GM12878 (cell line): ENCODE measurements around the gene PALLD. TPM values are rescaled to one million over a fixed set of nuclear protein-coding genes. Genes with fewer than 3 reads are reported as not detected.
A peak's percentile ranks its signal among the peaks of the same experiment; 100 is the strongest.

Source experiments
- ATAC-seq: fragments of 200-7000 bp; cut with Tn5 transposase; 3 replicates; pipeline ENCODE4 v1.9.1; 2020; ENCODE audit warnings: mild to moderate bottlenecking, moderate library complexity
- BruUV-seq: library from RNA; stranded (reverse); fragments of 400-500 nt; replicated peaks from 2 replicates; lab custom pipeline; 2021; lab: Mats Ljungman, UMichigan
- CTCF ChIA-PET: fragments of 300-600 bp; sonication (Branson Sonifier 250); formaldehyde crosslinking; extraction: SDS; loops from one replicate; lab custom pipeline; 2021; ENCODE audit warnings: inconsistent platforms; lab: Yijun Ruan, JAX
- POLR2A ChIA-PET: fragments of 350-600 bp; formaldehyde crosslinking; extraction: SDS; loops from one replicate; lab custom pipeline; 2021; ENCODE audit warnings: inconsistent platforms; lab: Charles Lee
- RAD21 ChIA-PET: fragments of 300-600 bp; sonication (Branson Sonifier 250); formaldehyde crosslinking; loops from one replicate; lab custom pipeline; 2023; ENCODE audit warnings: antibody characterized with exemption; ENCODE audit not compliant: unreplicated experiment; lab: Charles Lee
- SMC1A ChIA-PET: fragments of 300-600 bp; sonication (Branson Sonifier 250); formaldehyde crosslinking; loops from one replicate; lab custom pipeline; 2023; ENCODE audit not compliant: unreplicated experiment, uncharacterized antibody; lab: Charles Lee
- DNase-seq: peaks from one replicate; pipeline ENCODE4 v3.0.0-alpha.2; 2011; ENCODE audit warnings: low read depth, low spot score
- FAIRE-seq: peaks from 3 replicates; lab custom pipeline; 2011; peaks lifted over from hg19 to GRCh38; lab: Jason Lieb, UNC
- H2AFZ ChIP-seq: 2 replicates; pipeline ENCODE4 v1.6.0; 2011; ENCODE audit warnings: low read depth, low read length, control low read depth; ENCODE audit not compliant: control insufficient read depth
- H3K27ac ChIP-seq: 2 replicates; pipeline ENCODE4 v1.5.1; 2011; ENCODE audit warnings: control low read depth; ENCODE audit not compliant: control insufficient read depth, insufficient read depth
- H3K27me3 ChIP-seq, 2 experiments: replicated peaks in 1 of 2; 2 replicates each; pipeline versions ENCODE4 v1.6.0 to v1.6.1; 2011; ENCODE audit warnings: low read length in 1 of 2; ENCODE audit not compliant: control insufficient read depth in 2 of 2, insufficient read depth in 2 of 2
- H3K36me3 ChIP-seq, 2 experiments: 2 replicates each; pipeline ENCODE4 v1.5.1; 2011; ENCODE audit warnings: low read length in 1 of 2; ENCODE audit not compliant: control insufficient read depth in 2 of 2, insufficient read depth in 2 of 2
- H3K4me1 ChIP-seq: 2 replicates; pipeline ENCODE4 v1.6.1; 2011; ENCODE audit warnings: mild to moderate bottlenecking, low read length, moderate library complexity, mixed read lengths; ENCODE audit not compliant: control insufficient read depth, insufficient read depth
- H3K4me2 ChIP-seq: 2 replicates; pipeline ENCODE4 v1.6.0; 2011; ENCODE audit warnings: control low read depth; ENCODE audit not compliant: control insufficient read depth, insufficient read depth
- H3K4me3 ChIP-seq: fragments of 200-600 bp; sonication (generic); 2 replicates; pipeline ENCODE4 v1.5.1; 2016
- H3K79me2 ChIP-seq: 2 replicates; pipeline ENCODE4 v1.6.0; 2011; ENCODE audit warnings: low read length; ENCODE audit not compliant: control insufficient read depth, insufficient read depth
- H3K9ac ChIP-seq: 2 replicates; pipeline ENCODE4 v1.8.0; 2011; ENCODE audit warnings: low read length, control low read depth, mixed read lengths; ENCODE audit not compliant: control insufficient read depth, insufficient read depth
- H3K9me3 ChIP-seq: replicated peaks from 3 replicates; pipeline ENCODE4 v1.5.1; 2011; ENCODE audit warnings: mild to moderate bottlenecking, low read length; ENCODE audit not compliant: control insufficient read depth, insufficient read depth
- H4K20me1 ChIP-seq: 2 replicates; pipeline ENCODE4 v1.6.0; 2011; ENCODE audit not compliant: control insufficient read depth, insufficient read depth
- BCL11A ChIP-seq: IDR thresholded peaks from 2 replicates; pipeline ENCODE4 v1.6.1; 2011; ENCODE audit warnings: low read depth, low read length
- CBX3 ChIP-seq: fragments of 200-600 bp; sonication (generic); IDR thresholded peaks from 2 replicates; pipeline ENCODE4 v1.6.1; 2016; ENCODE audit warnings: low read depth, borderline replicate concordance
- CREB1 ChIP-seq: IDR thresholded peaks from 2 replicates; pipeline ENCODE4 v1.6.1; 2012; ENCODE audit warnings: low read depth, mild to moderate bottlenecking, inconsistent platforms
- EGR1 ChIP-seq, 2 experiments: IDR thresholded peaks; 1 replicate in 1 of 2; 2 replicates in 1 of 2; pipeline ENCODE4 v1.6.1; 2011 to 2012; ENCODE audit warnings: low read depth in 2 of 2, low read length in 2 of 2, borderline replicate concordance in 1 of 2, mild to moderate bottlenecking in 1 of 2, moderate library complexity in 1 of 2
- FOXM1 ChIP-seq: IDR thresholded peaks from 2 replicates; pipeline ENCODE4 v1.6.1; 2012; ENCODE audit warnings: low read depth, mild to moderate bottlenecking, inconsistent platforms, low read length, moderate library complexity
- HDAC6 ChIP-seq: fragments of 200-600 bp; sonication (generic); IDR thresholded peaks from one replicate; pipeline ENCODE4 v1.8.0; 2017; ENCODE audit warnings: antibody characterized with exemption; ENCODE audit not compliant: unreplicated experiment
- JUND ChIP-seq: IDR thresholded peaks from 2 replicates; pipeline ENCODE4 v1.6.1; 2012; ENCODE audit warnings: low read depth, mild to moderate bottlenecking, low read length, improper control_type of control experiment, moderate library complexity
- NR2F1 ChIP-seq: fragments of 450-650 bp; conservative IDR thresholded peaks from 2 replicates; pipeline ENCODE4 v1.6.1; 2017; ENCODE audit warnings: mild to moderate bottlenecking
- SIN3A ChIP-seq: IDR thresholded peaks from 2 replicates; pipeline ENCODE4 v1.6.1; 2012; ENCODE audit warnings: low read depth, low read length, improper control_type of control experiment
- SREBF2 ChIP-seq: IDR thresholded peaks from 2 replicates; pipeline ENCODE4 v1.6.1; 2012; ENCODE audit warnings: mild to moderate bottlenecking, low read length
- STAT1 ChIP-seq: fragments of 450-650 bp; conservative IDR thresholded peaks from 2 replicates; pipeline ENCODE4 v1.6.1; 2014; ENCODE audit warnings: antibody characterized with exemption, mild to moderate bottlenecking
- STAT3 ChIP-seq: IDR thresholded peaks from 2 replicates; pipeline ENCODE4 v1.6.1; 2011; ENCODE audit warnings: low read depth, low read length, improper control_type of control experiment
- ZNF217 ChIP-seq: fragments of 450-650 bp; IDR thresholded peaks from 2 replicates; pipeline ENCODE4 v1.6.1; 2017; ENCODE audit warnings: antibody characterized with exemption, mild to moderate bottlenecking
- ZNF24 ChIP-seq: fragments of 450-650 bp; IDR thresholded peaks from 2 replicates; pipeline ENCODE4 v1.6.1; 2017; ENCODE audit warnings: antibody characterized with exemption, mild to moderate bottlenecking
- WGBS: methylation state at CpG from one replicate; pipeline ENCODE4 v1.1.6; 2016; ENCODE audit warnings: low lambda C conversion rate; ENCODE audit not compliant: insufficient replicate concordance, insufficient coverage; ENCODE audit errors: missing lambda C conversion rate; 5-methylcytosine and 5-hydroxymethylcytosine counted together
- in situ Hi-C: fragments of 300-500 bp; cut with MboI; formaldehyde crosslinking; loops from 9 replicates; pipeline ENCODE4 v1.14.3; 2018; ENCODE audit warnings: mixed read lengths
- intact Hi-C: fragments of 100-400 bp; cut with micrococcal nuclease; formaldehyde crosslinking; loops from one replicate; pipeline ENCODE4 v1.14.2; 2022; ENCODE audit not compliant: unreplicated experiment
- polyA plus RNA-seq, 11 experiments: library from polyadenylated mRNA; depleted of rRNA in 4 of 11; unstranded in 6 of 11; stranded (reverse) in 5 of 11; fragments of >200 nt; fragmentation: Nextera tagmentation in 4 of 11; fragmentation: Illumina TruSeq in 1 of 11; extraction: Ambion mirVana in 4 of 11; extraction: Trizol in 1 of 11; gene quantifications; 1 replicate in 1 of 11; 2 replicates in 10 of 11; pipeline versions ENCODE4 v1.2.1 to v1.2.3, GENCODE V29; 2011 to 2016; ENCODE audit warnings: inconsistent platforms in 2 of 11, missing spikeins in 2 of 11, low read depth in 1 of 11
- total RNA-seq, 4 experiments: library from RNA; depleted of rRNA in 3 of 4; stranded (reverse); fragments of >200 nt in 3 of 4; fragmentation: Illumina TruSeq in 1 of 4; extraction: Trizol in 1 of 4; gene quantifications; 2 replicates each; pipeline versions ENCODE4 v1.2.1 to v1.2.3, GENCODE V29; 2013 to 2021
- TF ChIP-seq, protein P1 (sequence below): fragments of 450-650 bp; IDR thresholded peaks from 2 replicates; pipeline ENCODE4 v1.6.1; 2017; ENCODE audit warnings: mild to moderate bottlenecking, low read depth, inconsistent platforms; ENCODE audit not compliant: poor library complexity, severe bottlenecking

PALLD gene
- total and polyA plus RNA-seq, 10 of the 15 experiments (the other 5 are each of a cell fraction or from before 2014, with no cell fraction given): 1.0 to 7.7 (median 1.7) TPM

DNA sequence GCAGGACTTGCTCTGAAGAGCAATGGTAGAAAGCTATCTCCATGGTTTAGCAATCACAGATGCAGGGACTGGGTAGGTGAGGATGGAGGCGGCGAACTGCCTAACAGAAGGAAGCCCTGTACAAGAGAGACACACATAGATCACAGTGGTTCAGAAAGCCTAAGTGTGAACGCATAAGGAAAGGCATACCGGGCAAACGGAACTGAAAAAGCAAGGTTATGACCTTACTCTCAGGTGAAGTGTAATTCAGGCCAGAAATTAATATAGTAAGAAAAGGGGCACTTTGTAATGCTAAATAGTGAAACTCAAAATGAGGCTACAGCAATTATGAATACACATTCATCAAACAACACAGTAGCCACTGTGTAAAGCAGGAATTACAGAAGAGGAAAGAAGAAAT is 126.6 kb downstream of the PALLD start:
- H3K4me3 ChIP-seq: no peak overlapping the region
- SMC1A ChIA-PET: interaction anchor here (0.7 kb wide), 1 partner anchor 19 kb away, joined by 3 read pairs; no protein-coding TSS in a partner anchor
- H2AFZ ChIP-seq: no peak overlapping the region
- no peak for FAIRE-seq
- no peaks in the 10 kb centered on the region for H3K9me3 ChIP-seq
- no TSS peak for BruUV-seq
- RAD21 ChIA-PET: no interaction called here
- no peak for TF ChIP-seq SIN3A
- TF ChIP-seq NR2F1: peak; percentile 64
- CTCF ChIA-PET: interaction anchor here (0.8 kb wide), 1 partner anchor 38 kb away, joined by 4 read pairs; no protein-coding TSS in a partner anchor
- H3K4me2 ChIP-seq: no peak overlapping the region
- no peaks in the 10 kb centered on the region for H3K36me3 ChIP-seq
- in situ Hi-C loops: no loop called here
- no peak overlapping the region for H3K9ac ChIP-seq
- no peak for DNase-seq
- POLR2A ChIA-PET: no interaction called here
- H3K79me2 ChIP-seq: no peaks in the 10 kb centered on the region
- ATAC-seq: peak; percentile 72
- no peak overlapping the region for H3K27ac ChIP-seq
- peaks cover 0 to 2% of the 10 kb centered on the region in 2 experiments; a peak in 2 of 4 replicates for H3K27me3 ChIP-seq
- no peaks in the 10 kb centered on the region for H3K4me1 ChIP-seq
- H4K20me1 ChIP-seq: no peaks in the 10 kb centered on the region
- 75% methylated on average over 5 of the region's 5 CpGs for WGBS
- intact Hi-C loops: no loop called here

DNA sequence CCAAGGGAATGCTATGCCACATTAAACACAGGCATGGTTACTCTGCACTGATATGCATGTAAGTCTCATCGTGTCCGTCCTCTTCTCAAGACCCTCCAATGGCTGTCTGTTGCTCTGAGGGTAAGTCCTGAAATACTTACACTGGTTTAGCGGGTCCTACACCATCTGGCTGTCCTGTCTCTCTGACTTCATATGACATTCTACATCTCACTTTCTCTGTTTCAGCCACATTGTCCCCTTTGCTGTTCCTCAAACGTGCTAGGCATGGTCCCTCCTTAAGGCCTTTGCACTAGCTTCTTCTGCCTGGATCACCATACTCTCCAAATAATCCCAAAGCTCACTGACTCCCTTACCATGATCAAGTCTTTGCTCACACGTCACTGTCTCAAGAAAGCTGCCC is 131.4 kb downstream of the PALLD start:
- Histone ChIP-seq H3K36me3 (no peaks in the 10 kb centered on the region), H3K9ac (no peak overlapping the region), H3K4me3 (no peak overlapping the region), H3K4me1 (no peaks in the 10 kb centered on the region), H3K4me2 (no peak overlapping the region), H2AFZ (no peak overlapping the region), H3K79me2 (no peaks in the 10 kb centered on the region), H3K9me3 (no peaks in the 10 kb centered on the region; the same call in 2 of the 3 replicates), H3K27ac (no peak overlapping the region), H4K20me1 (no peaks in the 10 kb centered on the region), H3K27me3 (peaks cover 3 to 4% of the 10 kb centered on the region in 2 experiments)
- DNase-seq (no peak), ATAC-seq (peak; percentile 56), FAIRE-seq (no peak)
- in situ Hi-C loops: no loop called here
- intact Hi-C loops: no loop called here
- CTCF ChIA-PET: interaction anchor here (1.2 to 1.5 kb wide), 2 partner anchors 19 to 83 kb away, joined by 3 to 4 read pairs; no protein-coding TSS in a partner anchor
- RAD21 ChIA-PET: no interaction called here
- no TSS peak for BruUV-seq
- SMC1A ChIA-PET: no interaction called here
- WGBS: 32% methylated on average over 5 of the region's 5 CpGs
- POLR2A ChIA-PET: no interaction called here
- no peak for TF ChIP-seq STAT3
- TF ChIP-seq EGR1 (IDR thresholded peaks at IDR 0.05; ENCODE audit: borderline replicate concordance in 1 of 2, low read depth in 2 of 2, low read length in 2 of 2): no peak
- TF ChIP-seq, protein P1, sequence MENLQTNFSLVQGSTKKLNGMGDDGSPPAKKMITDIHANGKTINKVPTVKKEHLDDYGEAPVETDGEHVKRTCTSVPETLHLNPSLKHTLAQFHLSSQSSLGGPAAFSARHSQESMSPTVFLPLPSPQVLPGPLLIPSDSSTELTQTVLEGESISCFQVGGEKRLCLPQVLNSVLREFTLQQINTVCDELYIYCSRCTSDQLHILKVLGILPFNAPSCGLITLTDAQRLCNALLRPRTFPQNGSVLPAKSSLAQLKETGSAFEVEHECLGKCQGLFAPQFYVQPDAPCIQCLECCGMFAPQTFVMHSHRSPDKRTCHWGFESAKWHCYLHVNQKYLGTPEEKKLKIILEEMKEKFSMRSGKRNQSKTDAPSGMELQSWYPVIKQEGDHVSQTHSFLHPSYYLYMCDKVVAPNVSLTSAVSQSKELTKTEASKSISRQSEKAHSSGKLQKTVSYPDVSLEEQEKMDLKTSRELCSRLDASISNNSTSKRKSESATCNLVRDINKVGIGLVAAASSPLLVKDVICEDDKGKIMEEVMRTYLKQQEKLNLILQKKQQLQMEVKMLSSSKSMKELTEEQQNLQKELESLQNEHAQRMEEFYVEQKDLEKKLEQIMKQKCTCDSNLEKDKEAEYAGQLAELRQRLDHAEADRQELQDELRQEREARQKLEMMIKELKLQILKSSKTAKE: no peak
- no peak for TF ChIP-seq ZNF217
- TF ChIP-seq CBX3: no peak
- no peak for TF ChIP-seq HDAC6
- TF ChIP-seq STAT1: no peak
- TF ChIP-seq BCL11A: no peak
- TF ChIP-seq CREB1: no peak
- TF ChIP-seq SREBF2: no peak
- no peak for TF ChIP-seq ZNF24
- no peak for TF ChIP-seq JUND
- TF ChIP-seq FOXM1: no peak
